ENCODE measurements around the gene DNAI1.

GRCh38 chr9:34431667-34432066 lies 26.9 kb upstream of the DNAI1 start:
- TF ChIP-seq ZBTB3 (CRISPR knock-in tag; IDR thresholded peaks at IDR 0.05; ENCODE audit: borderline replicate concordance, low read depth) = no peak
- TF ChIP-seq, protein P1, sequence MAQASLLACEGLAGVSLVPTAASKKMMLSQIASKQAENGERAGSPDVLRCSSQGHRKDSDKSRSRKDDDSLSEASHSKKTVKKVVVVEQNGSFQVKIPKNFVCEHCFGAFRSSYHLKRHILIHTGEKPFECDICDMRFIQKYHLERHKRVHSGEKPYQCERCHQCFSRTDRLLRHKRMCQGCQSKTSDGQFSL (CRISPR knock-in tag; IDR thresholded peaks at IDR 0.05) = no peak

All from HepG2 (cell line).